Measurements from ENCODE around the gene PAQR7. TPM values are rescaled to one million over a fixed set of nuclear protein-coding genes. Genes with fewer than 3 reads are reported as not detected.
A peak's percentile ranks its signal among the peaks of the same experiment; 100 is the strongest.

The PAQR7 gene
- total RNA-seq, 1 experiment from 2014 or later: 6.4 TPM

- Histone ChIP-seq H3K4me2 (ENCODE audit: low read length) (peak overlapping the region; percentile 94), H3K9me2 (replicated peaks; ENCODE audit: low read length) (no peaks in the 10 kb centered on the region), H3K9ac (ENCODE audit: low read length) (0 out of 2 replicates have a peak overlapping the region, but pooled peaks have one; percentile 20), H3K4me1 (ENCODE audit: insufficient read depth, low read length) (peaks cover 12% of the 10 kb centered on the region; the same call in 1 of the 2 replicates), H3F3A (ENCODE audit: low read length, unreplicated experiment) (no peaks in the 10 kb centered on the region), H4K20me1 (ENCODE audit: low read length) (no peaks in the 10 kb centered on the region), H3K27me3 (ENCODE audit: low read length) (no peaks in the 10 kb centered on the region), H2AFZ (ENCODE audit: low read length) (peak overlapping the region; percentile 97), H3K79me2 (ENCODE audit: low read length) (no peaks in the 10 kb centered on the region), H3K9me3 (ENCODE audit: low read length) (no peaks in the 10 kb centered on the region), H3K4me3 (ENCODE audit: low read length) (peak overlapping the region; percentile 68), H3K27ac (ENCODE audit: low read length) (no peak overlapping the region), H3K36me3 (ENCODE audit: low read depth, low read length) (no peaks in the 10 kb centered on the region)
- ChIA-PET CTCF (interaction anchor here (0.5 to 0.6 kb wide), 2 partner anchors 75 to 247 kb away, joined by 3 to 4 read pairs; partner anchors contain the start of gene ZNF593), POLR2A (ENCODE audit: unreplicated experiment) (no interaction called here)
- intact Hi-C loops (cut with micrococcal nuclease): loop anchor here (2.0 kb wide), 1 partner anchor 74 kb away; no protein-coding TSS in a partner anchor
- TF ChIP-seq EZH2phosphoT487 (IDR thresholded peaks at IDR 0.05; ENCODE audit: borderline replicate concordance, low read length): no peak
- ATAC-seq (peak; percentile 62), DNase-seq (peak; percentile 39)
- BruUV-seq (replicated peaks): no TSS peak
These were observed 47.6 kb upstream of the PAQR7 start for GRCh38 chr1:25922971-25923552.

- Histone ChIP-seq H3K9ac (ENCODE audit: low read length) (no peak overlapping the region), H3K36me3 (ENCODE audit: low read depth, low read length) (no peaks in the 10 kb centered on the region), H3K4me3 (ENCODE audit: low read length) (peak overlapping the region; percentile 68), H4K20me1 (ENCODE audit: low read length) (no peaks in the 10 kb centered on the region), H3K27me3 (ENCODE audit: low read length) (no peaks in the 10 kb centered on the region), H3K4me1 (ENCODE audit: insufficient read depth, low read length) (peaks cover 12% of the 10 kb centered on the region; the same call in 1 of the 2 replicates), H3K4me2 (ENCODE audit: low read length) (peak overlapping the region; percentile 94), H3F3A (ENCODE audit: low read length, unreplicated experiment) (no peaks in the 10 kb centered on the region), H3K9me3 (ENCODE audit: low read length) (no peaks in the 10 kb centered on the region), H3K9me2 (replicated peaks; ENCODE audit: low read length) (no peaks in the 10 kb centered on the region), H2AFZ (ENCODE audit: low read length) (peak overlapping the region; percentile 97), H3K79me2 (ENCODE audit: low read length) (no peaks in the 10 kb centered on the region), H3K27ac (ENCODE audit: low read length) (no peak overlapping the region)
- no peak for ATAC-seq
- BruUV-seq (replicated peaks): no TSS peak
- no peak for DNase-seq
- TF ChIP-seq CTCF (conservative IDR thresholded peaks at IDR 0.05; ENCODE audit: low read depth, low read length): no peak
- no peak for TF ChIP-seq EZH2 (IDR thresholded peaks at IDR 0.05; ENCODE audit: low read length, unreplicated experiment)
- no peak for TF ChIP-seq EZH2phosphoT487 (IDR thresholded peaks at IDR 0.05; ENCODE audit: borderline replicate concordance, low read length)
- intact Hi-C loops (cut with micrococcal nuclease): loop anchor here (2.0 kb wide), 1 partner anchor 74 kb away; no protein-coding TSS in a partner anchor
- CTCF ChIA-PET: interaction anchor here (0.5 to 0.6 kb wide), 2 partner anchors 75 to 248 kb away, joined by 3 to 4 read pairs; partner anchors contain the start of gene ZNF593
- POLR2A ChIA-PET (ENCODE audit: unreplicated experiment): no interaction called here
These were observed 46.8 kb upstream of the PAQR7 start for GRCh38 chr1:25922056-25922970.

- H3K27me3 ChIP-seq (ENCODE audit: low read length): no peaks in the 10 kb centered on the region
- ChIA-PET POLR2A (ENCODE audit: unreplicated experiment) (no interaction called here), CTCF (no interaction called here)
- no peak overlapping the region for H3K4me2 ChIP-seq (ENCODE audit: low read length)
- DNase-seq: no peak
- H3K4me1 ChIP-seq (ENCODE audit: insufficient read depth, low read length): peaks cover 12% of the 10 kb centered on the region; the same call in 1 of the 2 replicates
- intact Hi-C loops (cut with micrococcal nuclease): no loop called here
- H3F3A ChIP-seq (ENCODE audit: low read length, unreplicated experiment): no peaks in the 10 kb centered on the region
- ATAC-seq: no peak
- no peak overlapping the region for H2AFZ ChIP-seq (ENCODE audit: low read length)
- no peak overlapping the region for H3K4me3 ChIP-seq (ENCODE audit: low read length)
- H3K79me2 ChIP-seq (ENCODE audit: low read length): no peaks in the 10 kb centered on the region
- no TSS peak for BruUV-seq (replicated peaks)
- no peaks in the 10 kb centered on the region for H3K9me2 ChIP-seq (replicated peaks; ENCODE audit: low read length)
- TF ChIP-seq EZH2 (IDR thresholded peaks at IDR 0.05; ENCODE audit: low read length, unreplicated experiment) (no peak), CTCF (conservative IDR thresholded peaks at IDR 0.05; ENCODE audit: low read depth, low read length) (no peak), EZH2phosphoT487 (IDR thresholded peaks at IDR 0.05; ENCODE audit: borderline replicate concordance, low read length) (no peak)
- H4K20me1 ChIP-seq (ENCODE audit: low read length): no peaks in the 10 kb centered on the region
- H3K9me3 ChIP-seq (ENCODE audit: low read length): no peaks in the 10 kb centered on the region
- H3K9ac ChIP-seq (ENCODE audit: low read length): no peak overlapping the region
- H3K36me3 ChIP-seq (ENCODE audit: low read depth, low read length): no peaks in the 10 kb centered on the region
- no peak overlapping the region for H3K27ac ChIP-seq (ENCODE audit: low read length)
These were observed 43.1 kb upstream of the PAQR7 start for GRCh38 chr1:25918615-25919014.

Data from PC-3 (cell line).